Lower leg skin (tissue), 3 donors: ENCODE measurements around the gene CAMK2G.

Experiments used
- POLR2A ChIP-seq, 2 donors: fragments of 450-650 bp; IDR thresholded peaks; one replicate each; pipeline ENCODE4 v1.6.1; 2016 to 2017; ENCODE audit warnings: antibody characterized with exemption in 2 of 2, mild to moderate bottlenecking in 1 of 2, moderate library complexity in 1 of 2
- TF ChIP-seq, protein P1 (sequence below), 3 donors: fragments of 450-650 bp; IDR thresholded peaks; one replicate each; pipeline ENCODE4 v1.5.1; 2016; ENCODE audit warnings: antibody characterized with exemption in 3 of 3, mild to moderate bottlenecking in 3 of 3, moderate library complexity in 2 of 3

DNA sequence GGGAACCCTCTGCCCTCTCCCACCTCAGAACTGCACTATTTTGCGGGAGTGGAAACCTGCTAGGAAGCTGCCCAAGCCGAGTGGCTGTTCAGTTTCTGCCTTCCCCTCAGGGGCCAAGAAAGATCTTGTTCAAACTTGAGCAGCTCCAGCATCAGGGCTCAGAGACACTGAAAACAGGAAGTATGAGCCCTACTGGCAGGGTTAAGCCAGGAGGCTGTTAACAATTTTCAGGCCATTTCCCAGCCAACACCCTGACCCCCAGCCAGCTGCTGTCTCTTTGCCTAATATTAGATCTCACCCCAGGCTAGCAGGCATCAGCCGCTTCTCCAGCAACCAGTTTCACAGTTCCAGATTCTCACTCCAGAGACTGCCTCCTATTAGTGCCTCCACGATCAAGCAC lies 45.7 kb upstream of the CAMK2G start:
- TF ChIP-seq, protein P1, sequence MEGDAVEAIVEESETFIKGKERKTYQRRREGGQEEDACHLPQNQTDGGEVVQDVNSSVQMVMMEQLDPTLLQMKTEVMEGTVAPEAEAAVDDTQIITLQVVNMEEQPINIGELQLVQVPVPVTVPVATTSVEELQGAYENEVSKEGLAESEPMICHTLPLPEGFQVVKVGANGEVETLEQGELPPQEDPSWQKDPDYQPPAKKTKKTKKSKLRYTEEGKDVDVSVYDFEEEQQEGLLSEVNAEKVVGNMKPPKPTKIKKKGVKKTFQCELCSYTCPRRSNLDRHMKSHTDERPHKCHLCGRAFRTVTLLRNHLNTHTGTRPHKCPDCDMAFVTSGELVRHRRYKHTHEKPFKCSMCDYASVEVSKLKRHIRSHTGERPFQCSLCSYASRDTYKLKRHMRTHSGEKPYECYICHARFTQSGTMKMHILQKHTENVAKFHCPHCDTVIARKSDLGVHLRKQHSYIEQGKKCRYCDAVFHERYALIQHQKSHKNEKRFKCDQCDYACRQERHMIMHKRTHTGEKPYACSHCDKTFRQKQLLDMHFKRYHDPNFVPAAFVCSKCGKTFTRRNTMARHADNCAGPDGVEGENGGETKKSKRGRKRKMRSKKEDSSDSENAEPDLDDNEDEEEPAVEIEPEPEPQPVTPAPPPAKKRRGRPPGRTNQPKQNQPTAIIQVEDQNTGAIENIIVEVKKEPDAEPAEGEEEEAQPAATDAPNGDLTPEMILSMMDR (IDR thresholded peaks at IDR 0.05), result no peak
- TF ChIP-seq POLR2A (IDR thresholded peaks at IDR 0.05), result no peak
